Thyroid gland (tissue), 4 donors: ENCODE measurements around the gene CRACR2B.

Source experiments
- POLR2A ChIP-seq, 2 donors: fragments of 450-650 bp; IDR thresholded peaks; one replicate each; pipeline ENCODE4 v1.6.1; 2017; ENCODE audit warnings: antibody characterized with exemption in 2 of 2, mild to moderate bottlenecking in 2 of 2, moderate library complexity in 1 of 2
- TF ChIP-seq, protein P1 (sequence below), 6 experiments: fragments of 200-600 bp in 3 of 6; fragments of 450-650 bp in 3 of 6; sonication (generic) in 3 of 6; IDR thresholded peaks; one replicate each; pipeline ENCODE4 v1.5.1; 2016 to 2019; ENCODE audit warnings: antibody characterized with exemption in 6 of 6, mild to moderate bottlenecking in 2 of 6, inconsistent platforms in 1 of 6, moderate library complexity in 1 of 6

DNA sequence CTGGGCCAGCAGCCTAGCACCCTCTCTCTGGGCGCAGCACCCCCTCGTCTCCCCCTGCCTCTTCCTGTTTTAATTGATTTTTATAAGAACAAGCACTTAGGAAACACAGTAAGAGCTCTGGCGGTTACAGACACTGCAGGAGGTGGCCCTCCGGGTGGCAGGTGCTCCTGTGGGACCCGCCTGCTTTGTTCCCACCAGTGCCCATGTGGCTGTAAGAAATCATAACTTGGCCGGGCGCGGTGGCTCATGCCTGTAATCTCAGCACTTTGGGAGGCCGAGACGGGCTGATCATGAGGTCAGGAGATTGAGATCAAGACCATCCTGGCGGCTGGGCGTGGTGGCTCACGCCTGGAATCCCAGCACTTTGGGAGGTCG lies 33.4 kb downstream of the CRACR2B start:
- TF ChIP-seq, protein P1, sequence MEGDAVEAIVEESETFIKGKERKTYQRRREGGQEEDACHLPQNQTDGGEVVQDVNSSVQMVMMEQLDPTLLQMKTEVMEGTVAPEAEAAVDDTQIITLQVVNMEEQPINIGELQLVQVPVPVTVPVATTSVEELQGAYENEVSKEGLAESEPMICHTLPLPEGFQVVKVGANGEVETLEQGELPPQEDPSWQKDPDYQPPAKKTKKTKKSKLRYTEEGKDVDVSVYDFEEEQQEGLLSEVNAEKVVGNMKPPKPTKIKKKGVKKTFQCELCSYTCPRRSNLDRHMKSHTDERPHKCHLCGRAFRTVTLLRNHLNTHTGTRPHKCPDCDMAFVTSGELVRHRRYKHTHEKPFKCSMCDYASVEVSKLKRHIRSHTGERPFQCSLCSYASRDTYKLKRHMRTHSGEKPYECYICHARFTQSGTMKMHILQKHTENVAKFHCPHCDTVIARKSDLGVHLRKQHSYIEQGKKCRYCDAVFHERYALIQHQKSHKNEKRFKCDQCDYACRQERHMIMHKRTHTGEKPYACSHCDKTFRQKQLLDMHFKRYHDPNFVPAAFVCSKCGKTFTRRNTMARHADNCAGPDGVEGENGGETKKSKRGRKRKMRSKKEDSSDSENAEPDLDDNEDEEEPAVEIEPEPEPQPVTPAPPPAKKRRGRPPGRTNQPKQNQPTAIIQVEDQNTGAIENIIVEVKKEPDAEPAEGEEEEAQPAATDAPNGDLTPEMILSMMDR (IDR thresholded peaks at IDR 0.05): no peak
- no peak for TF ChIP-seq POLR2A (IDR thresholded peaks at IDR 0.05)
